Testis (tissue), 3 donors: ENCODE data around the gene IL17RE. TPM values are rescaled to one million over a fixed set of nuclear protein-coding genes. Genes with fewer than 3 reads are reported as not detected.

Experiments used
- DNase-seq: peaks from one replicate; pipeline ENCODE4 v3.0.0-alpha.2; 2019
- H3K27ac ChIP-seq, 2 donors: fragments of 200-600 bp; sonication (generic); one replicate each; pipeline ENCODE4 v1.5.1; 2019
- H3K27me3 ChIP-seq: fragments of 200-600 bp; sonication (generic); one replicate; pipeline ENCODE4 v1.5.1; 2019
- H3K36me3 ChIP-seq: fragments of 200-600 bp; sonication (generic); one replicate; pipeline ENCODE4 v1.5.1; 2017; ENCODE audit warnings: low read depth; ENCODE audit errors: missing control alignments
- H3K4me1 ChIP-seq: fragments of 200-600 bp; sonication (generic); one replicate; pipeline ENCODE4 v1.5.1; 2019
- H3K4me3 ChIP-seq, 2 donors: fragments of 200-600 bp; sonication (generic); one replicate each; pipeline ENCODE4 v1.5.1; 2017 to 2019
- H3K9me3 ChIP-seq: fragments of 200-600 bp; sonication (generic); one replicate; pipeline ENCODE4 v1.5.1; 2017
- POLR2A ChIP-seq: fragments of 450-650 bp; IDR thresholded peaks from one replicate; pipeline ENCODE4 v1.6.1; 2017; ENCODE audit warnings: antibody characterized with exemption, mild to moderate bottlenecking, moderate library complexity
- WGBS, 2 donors: methylation state at CpG; one replicate each; pipeline ENCODE4 v1.1.5; 2018; 5-methylcytosine and 5-hydroxymethylcytosine counted together
- intact Hi-C: fragments of 100-400 bp; cut with DNase I; formaldehyde crosslinking; loops from one replicate; pipeline ENCODE4 v1.15.1; 2023; ENCODE audit warnings: low total_unique reads
- polyA plus RNA-seq: library from polyadenylated mRNA; stranded (reverse); fragments of 350-450 nt; fragmentation: Illumina TruSeq; extraction: RNeasy Lipid Tissue Mini Kit (QIAGEN cat#74804); gene quantifications from one replicate; pipeline ENCODE4 v1.2.3, GENCODE V29; 2014; ENCODE audit warnings: low read depth, low replicate concordance; ENCODE audit not compliant: insufficient read depth
- total RNA-seq, 2 donors: library from RNA; depleted of rRNA; stranded (reverse); fragments of >200 nt; gene quantifications; one replicate each; pipeline ENCODE4 v1.2.3, GENCODE V29; 2016
- TF ChIP-seq, protein P1 (sequence below), 3 experiments: fragments of 450-650 bp in 2 of 3; fragments of 200-600 bp in 1 of 3; sonication (generic) in 1 of 3; IDR thresholded peaks; one replicate each; pipeline ENCODE4 v1.5.1; 2016 to 2019; ENCODE audit warnings: antibody characterized with exemption in 3 of 3, mild to moderate bottlenecking in 2 of 3, moderate library complexity in 1 of 3

The IL17RE gene
- total and polyA plus RNA-seq, 3 donors from 2014 or later, result 0.43 to 1.8 (median 0.79) TPM

DNA sequence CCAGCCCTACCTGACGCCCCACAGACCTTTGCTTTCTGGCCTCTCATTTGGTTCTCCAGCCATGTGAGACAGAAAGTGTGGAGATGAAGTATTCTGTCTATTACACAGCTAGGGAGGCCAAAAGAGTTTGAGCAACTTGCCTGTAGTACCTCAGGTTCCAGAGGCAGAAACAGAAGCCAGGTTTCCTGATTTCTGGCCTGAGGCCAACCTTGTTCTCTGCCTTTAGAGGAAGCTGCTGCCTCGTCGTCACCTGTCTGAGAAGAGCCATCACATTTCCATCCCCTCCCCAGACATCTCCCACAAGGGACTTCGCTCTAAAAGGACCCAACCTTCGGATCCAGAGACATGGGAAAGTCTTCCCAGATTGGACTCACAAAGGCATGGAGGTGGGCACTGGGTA is 3.8 kb downstream of the IL17RE start:
- TF ChIP-seq, protein P1, sequence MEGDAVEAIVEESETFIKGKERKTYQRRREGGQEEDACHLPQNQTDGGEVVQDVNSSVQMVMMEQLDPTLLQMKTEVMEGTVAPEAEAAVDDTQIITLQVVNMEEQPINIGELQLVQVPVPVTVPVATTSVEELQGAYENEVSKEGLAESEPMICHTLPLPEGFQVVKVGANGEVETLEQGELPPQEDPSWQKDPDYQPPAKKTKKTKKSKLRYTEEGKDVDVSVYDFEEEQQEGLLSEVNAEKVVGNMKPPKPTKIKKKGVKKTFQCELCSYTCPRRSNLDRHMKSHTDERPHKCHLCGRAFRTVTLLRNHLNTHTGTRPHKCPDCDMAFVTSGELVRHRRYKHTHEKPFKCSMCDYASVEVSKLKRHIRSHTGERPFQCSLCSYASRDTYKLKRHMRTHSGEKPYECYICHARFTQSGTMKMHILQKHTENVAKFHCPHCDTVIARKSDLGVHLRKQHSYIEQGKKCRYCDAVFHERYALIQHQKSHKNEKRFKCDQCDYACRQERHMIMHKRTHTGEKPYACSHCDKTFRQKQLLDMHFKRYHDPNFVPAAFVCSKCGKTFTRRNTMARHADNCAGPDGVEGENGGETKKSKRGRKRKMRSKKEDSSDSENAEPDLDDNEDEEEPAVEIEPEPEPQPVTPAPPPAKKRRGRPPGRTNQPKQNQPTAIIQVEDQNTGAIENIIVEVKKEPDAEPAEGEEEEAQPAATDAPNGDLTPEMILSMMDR (IDR thresholded peaks at IDR 0.05), result no peak
- no peak for TF ChIP-seq POLR2A
- 89 to 98% methylated on average over 1 to 5 of the region's 5 CpGs for WGBS, 2 donors

GRCh38 chr3:9908286-9908685 is 5.6 kb downstream of the IL17RE start:
- Histone ChIP-seq H3K9me3 (no peaks in the 10 kb centered on the region), H3K27ac (no peak overlapping the region), H3K4me3 (no peak overlapping the region), H3K4me1 (no peaks in the 10 kb centered on the region), H3K27me3 (no peaks in the 10 kb centered on the region), H3K36me3 (no peaks in the 10 kb centered on the region)
- 79 to 93% methylated on average over 3 of the region's 3 CpGs for WGBS, 2 donors
- no peak for DNase-seq
- intact Hi-C loops, result no loop called here
- TF ChIP-seq, protein P1 (IDR thresholded peaks at IDR 0.05), result no peak
- TF ChIP-seq POLR2A, result no peak

More for the DNA sequence above, 3.8 kb downstream of the IL17RE start:
- Histone ChIP-seq H3K4me1 (no peaks in the 10 kb centered on the region), H3K4me3 (no peak overlapping the region), H3K36me3 (no peaks in the 10 kb centered on the region), H3K27ac (no peak overlapping the region), H3K9me3 (no peaks in the 10 kb centered on the region), H3K27me3 (no peaks in the 10 kb centered on the region)
- no peak for DNase-seq
- intact Hi-C loops, result no loop called here

DNA sequence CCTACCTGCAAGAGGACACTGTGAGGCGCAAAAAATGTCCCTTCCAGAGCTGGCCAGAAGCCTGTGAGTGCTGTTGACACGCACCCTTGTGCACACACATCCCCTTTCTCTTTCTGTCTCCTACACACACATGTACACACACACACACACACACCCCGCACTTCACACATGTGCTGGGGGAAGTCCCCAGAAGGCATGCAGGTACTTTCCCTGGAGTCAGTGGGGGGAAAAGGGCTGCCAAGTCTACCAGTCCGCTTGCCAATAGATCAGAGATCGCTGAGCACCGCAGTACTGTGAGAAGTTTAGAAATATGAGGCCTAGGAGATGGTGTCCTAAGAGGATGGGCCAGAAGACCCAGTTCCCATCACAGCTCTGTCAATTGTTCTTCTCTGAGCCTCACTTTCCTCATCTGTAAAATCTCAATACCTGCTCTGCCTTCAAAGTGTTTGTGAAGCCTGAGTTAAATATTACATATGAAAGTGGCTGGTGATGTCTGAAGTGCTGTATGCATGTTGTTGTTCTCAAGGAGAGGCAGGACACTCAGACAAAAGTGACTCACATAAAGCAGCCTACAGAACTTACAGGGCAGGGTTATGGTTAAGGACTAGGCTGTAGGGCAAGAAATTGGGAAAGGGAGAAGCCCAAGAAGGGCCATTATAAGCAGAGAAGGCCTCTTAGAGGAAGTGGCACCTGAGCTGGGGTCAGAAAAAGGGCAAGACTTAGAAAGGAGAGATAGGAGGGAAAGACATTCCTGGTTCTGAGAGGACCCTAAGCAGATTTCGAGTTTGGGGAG is 6.8 kb downstream of the IL17RE start:
- Histone ChIP-seq H3K4me1 (peaks cover under 1% of the 10 kb centered on the region), H3K36me3 (no peaks in the 10 kb centered on the region), H3K9me3 (no peaks in the 10 kb centered on the region), H3K27ac (no peak overlapping the region), H3K27me3 (no peaks in the 10 kb centered on the region), H3K4me3 (no peak overlapping the region)
- TF ChIP-seq, protein P1 (IDR thresholded peaks at IDR 0.05), result no peak
- TF ChIP-seq POLR2A, result no peak
- intact Hi-C loops, result no loop called here
- WGBS, 2 donors, result 87 to 97% methylated on average over 7 of the region's 7 CpGs
- DNase-seq, result no peak

- TF ChIP-seq POLR2A, result no peak
- TF ChIP-seq, protein P1 (IDR thresholded peaks at IDR 0.05), result no peak
- no peak overlapping the region for H3K4me3 ChIP-seq
- peaks cover 17% of the 10 kb centered on the region for H3K4me1 ChIP-seq
These were observed 9.2 kb downstream of the IL17RE start for GRCh38 chr3:9911863-9912262.

More at GRCh38 chr3:9911863-9912262, 9.2 kb downstream of the IL17RE start:
- WGBS, 2 donors, result 93 to 99% methylated on average over 5 to 8 of the region's 8 CpGs
- Histone ChIP-seq H3K9me3 (no peaks in the 10 kb centered on the region), H3K36me3 (no peaks in the 10 kb centered on the region), H3K27ac (no peak overlapping the region), H3K27me3 (no peaks in the 10 kb centered on the region)
- intact Hi-C loops, result no loop called here
- no peak for DNase-seq
